Cerebellar cortex (tissue), 1 donor: ENCODE data around the gene DENR.
"Not testable (repeated sequence)": the region's sequence is repeated elsewhere in the genome, so short reads cannot be mapped to it uniquely, and the experiment has no call there.

ENCODE experiments used
- DNase-seq: peaks from one replicate; pipeline ENCODE4 v3.0.0-alpha.2; 2015; ENCODE audit warnings: low spot score

Gene DENR

DNA sequence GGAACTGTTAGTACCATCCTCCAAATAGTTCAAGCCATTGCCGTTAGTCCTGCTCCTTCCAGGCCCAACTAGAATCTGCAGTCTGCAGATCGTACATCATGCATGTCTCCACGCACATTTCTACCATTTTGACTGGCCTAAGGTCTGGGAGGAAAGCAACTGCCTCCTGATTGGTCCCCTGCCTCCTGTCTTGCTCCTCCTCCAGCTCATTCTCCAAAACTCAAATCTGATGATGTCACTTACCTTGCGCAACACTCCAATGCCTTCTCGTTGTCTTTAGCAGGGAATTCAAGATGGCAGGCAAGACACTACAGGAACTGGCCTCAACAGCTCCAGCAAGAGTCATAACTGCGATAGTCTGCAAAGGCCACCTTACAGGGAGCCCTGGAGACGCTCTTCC is 12.3 kb upstream of the DENR start:
- DNase-seq: no peak

DNA sequence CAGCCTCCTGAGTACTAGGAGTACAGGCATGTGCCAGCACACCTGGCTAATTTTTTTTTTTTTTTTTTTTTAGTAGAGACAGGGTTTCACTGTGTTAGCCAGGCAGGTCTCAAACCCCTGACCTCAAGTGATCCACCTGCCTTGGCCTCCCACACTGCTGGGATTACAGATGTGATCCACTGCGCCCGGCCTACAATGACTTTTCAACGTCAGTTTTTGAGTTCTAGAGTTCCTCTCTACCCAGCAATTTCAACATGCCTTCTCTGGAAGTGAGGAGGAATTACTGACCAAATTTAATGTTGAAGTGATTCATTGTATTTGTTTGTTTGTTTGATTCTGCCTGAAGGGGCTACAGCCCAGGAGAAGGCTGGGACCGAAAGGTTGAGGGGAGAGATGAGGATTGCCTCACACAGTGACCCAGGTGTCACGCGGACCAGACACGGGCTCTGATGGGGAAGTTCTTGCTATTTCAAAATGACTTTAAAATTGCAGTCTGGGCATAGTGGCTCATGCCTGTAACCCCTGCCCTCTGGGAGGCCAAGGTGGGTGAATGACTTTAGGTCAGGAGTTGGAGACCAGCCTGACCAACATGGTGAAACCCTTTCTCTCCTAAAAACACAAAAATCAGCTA is 8.6 kb upstream of the DENR start:
- no peak for DNase-seq

DNA sequence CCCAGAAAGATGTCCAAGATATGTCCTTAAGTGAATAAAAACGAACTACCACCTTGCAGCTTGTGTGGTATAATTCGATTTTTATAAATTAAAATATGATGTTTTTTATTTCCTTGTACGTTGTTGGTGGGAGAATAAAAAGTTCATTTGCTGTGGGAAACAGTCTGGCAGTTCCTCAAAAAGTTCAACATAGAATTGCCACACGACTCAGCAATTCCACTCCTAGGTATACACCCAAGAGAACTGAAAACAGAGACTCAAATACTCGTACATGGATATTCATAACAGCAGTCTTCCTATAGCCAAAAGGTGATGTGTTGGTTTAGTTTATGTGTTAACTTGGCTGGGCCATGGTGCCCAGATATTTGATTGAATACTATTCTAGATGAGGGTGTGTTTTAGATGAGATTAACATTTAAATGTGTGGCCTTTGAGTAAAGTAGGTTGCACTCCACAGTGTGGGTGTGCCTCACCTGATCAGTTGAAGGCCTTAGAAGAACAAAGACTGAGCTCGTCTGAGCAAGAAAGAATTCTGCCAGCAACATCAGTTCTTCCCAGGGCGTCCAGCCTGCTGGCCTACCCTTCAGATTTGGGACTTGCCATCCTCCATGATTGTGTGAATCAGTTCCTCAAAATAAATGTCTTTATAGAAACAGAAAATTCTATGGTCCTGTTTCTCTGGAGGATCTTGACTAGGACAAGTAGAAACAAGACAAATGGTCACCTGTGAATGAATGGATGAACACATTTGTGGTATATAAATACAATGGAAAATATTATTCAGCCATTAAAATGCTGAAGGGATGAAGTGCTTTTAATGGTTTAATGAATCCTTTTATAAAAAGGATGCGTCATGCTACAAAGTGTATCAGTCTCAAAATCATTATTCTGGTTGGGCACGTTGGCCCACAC is 5.1 kb upstream of the DENR start:
- no peak for DNase-seq

DNA sequence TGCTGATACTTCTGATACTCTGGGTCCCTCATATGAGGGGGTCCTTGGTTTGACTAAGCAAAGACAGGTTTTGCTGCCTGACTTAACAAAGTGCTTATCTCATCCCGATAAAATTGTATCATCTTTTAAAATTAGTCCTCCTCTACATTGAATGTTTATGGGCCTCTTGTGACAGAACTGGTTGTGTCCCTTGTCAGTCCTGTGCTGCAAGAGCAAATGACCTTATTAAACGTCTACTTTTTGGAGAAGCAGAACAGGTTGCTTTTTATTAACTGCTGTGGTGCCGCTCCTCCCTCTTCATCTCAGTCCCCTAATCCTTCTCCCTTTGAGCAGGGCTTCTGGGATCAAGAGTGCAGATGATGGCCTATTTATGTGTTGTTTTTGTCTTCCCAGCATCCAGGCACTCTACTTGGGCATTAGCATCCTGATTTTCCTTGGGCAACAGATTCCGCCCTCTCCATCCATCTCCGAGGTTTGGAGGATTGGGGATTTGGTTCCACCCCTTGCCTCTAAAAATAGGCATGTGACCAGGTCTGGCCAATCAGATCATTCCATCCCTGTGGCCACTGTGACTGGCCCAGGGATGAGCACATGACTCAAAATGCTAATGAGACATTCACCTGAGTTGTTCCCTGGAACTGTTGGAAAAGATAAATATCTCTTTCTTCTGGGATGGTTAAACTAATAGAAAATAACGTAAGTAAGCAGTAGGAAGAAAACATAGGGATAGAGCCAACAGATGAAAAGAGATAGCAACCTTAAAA is 2.9 kb upstream of the DENR start:
- DNase-seq: no peak

DNA sequence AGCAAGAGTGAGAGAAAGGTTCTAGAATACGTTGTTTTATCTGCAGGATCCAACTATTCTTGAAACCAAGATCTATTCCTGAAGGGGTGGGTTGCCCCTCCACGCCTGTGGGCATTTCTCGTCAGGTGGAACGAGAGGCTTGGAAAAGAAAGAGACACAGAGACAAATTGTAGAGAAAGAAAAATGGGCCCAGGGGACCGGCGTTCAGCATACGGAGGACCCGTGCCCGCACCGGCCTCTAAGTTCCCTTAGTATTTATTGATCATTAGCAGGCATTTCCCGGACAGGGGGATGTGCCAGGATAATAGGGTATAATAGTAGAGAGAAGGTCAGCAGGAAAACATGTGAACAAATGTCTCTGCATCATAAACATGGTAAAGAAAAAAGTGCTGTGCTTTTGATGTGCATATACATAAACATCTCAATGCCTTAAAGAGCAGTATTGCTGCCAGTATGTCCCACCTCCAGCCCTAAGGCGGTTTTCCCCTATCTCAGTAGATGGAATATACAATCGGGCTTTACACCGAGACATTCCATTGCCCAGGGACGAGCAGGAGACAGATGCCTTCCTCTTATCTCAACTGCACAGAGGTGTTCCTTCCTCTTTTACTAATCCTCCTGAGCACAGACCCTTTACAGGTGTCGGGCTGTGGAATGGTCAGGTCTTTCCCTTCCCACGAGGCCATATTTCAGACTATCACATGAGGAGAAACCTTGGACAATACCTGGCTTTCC is 1.7 kb upstream of the DENR start:
- not testable (repeated sequence) for DNase-seq

DNA sequence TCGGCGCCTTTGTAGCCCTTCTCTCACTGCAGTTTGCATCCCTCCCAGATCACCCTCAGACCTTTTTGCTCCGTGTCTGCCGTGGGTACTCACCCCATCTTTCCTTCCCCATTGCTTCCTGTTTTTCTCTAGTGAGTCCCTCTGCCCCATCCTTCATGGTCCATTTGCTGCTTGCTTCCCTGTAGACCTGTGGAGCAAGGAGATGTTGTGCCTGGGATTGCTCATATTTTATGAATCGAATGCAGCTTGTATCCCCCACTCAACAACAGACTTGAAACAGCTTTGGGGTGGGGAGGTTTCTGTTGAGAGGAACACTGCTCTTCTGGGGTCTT is 661 bp downstream of the DENR start:
- DNase-seq: no peak

DNA sequence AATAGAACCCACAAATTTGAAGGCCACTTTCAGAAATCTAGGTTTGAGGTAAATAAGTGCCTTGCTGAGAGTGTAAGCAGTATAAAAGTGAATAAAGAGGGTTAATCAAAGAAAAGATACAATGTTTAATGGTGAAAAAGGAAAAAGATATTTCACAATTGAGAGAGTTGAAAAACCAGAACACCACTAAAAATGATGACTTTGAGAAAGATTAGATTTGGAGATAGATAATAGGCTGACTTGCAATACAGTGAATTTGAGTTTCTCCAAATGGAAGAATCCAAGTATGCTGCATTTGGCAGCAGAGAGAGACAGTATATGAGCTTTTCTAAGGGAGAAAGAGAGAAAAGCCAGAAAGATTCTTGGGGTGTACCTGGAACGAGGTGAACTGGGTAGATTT is 2.2 kb downstream of the DENR start:
- no peak for DNase-seq

DNA sequence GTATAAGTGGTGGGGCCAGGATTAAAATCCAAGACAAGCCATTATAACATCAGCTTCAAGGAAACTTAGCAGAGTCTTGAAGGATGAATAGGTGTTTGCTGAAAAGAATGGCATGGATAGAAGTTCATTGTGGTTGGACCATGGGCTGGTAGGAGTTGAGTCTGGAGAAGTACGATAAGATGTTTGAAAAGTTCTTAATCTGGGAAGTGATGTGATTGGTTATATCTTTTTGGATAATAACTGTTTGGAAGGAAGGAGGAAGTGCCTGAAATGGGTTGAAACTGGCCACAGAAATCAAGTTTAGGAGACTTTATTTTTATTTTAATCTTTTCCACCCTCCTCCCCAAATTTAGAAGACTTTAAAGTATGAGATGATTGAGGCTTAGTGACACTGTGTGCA is 4.9 kb downstream of the DENR start:
- no peak for DNase-seq

DNA sequence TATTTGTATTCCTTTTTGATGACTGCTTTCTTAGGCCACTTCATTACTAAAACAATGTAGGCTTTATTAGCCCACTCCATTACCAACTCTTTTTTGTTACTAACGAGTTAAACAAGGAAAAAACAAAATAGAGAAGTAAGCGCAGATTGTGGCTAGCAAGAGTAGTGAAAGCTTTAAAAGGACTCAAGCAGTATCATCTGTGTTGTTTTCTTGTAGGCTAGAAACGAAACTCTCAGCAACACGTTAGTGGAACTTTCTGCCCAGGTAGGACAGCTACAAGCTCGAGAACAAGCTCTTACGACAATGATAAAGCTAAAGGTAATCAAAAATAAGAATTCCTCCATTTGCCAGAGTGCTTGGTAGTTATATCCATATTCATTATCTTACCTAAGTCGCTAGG is 32.9 kb downstream of the DENR start:
- DNase-seq: no peak

DNA sequence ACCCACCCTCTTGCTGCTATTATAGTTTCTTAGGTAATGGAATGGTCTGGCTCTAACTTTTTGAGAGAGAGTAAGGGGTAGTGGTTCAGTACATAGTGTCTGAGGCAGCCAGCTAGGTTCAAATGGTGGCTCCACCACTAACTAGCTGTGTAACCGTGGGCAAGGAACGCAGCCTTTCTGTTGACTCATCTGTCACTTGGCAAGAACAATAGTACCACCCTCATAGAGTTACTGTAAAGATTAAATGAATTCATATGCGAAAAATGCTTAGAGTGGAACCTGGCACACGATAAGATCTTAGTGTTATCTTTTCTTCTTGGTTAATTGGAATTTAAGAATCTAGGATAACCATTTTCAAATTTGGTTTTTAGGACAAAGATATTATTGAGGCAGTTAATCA is 35.8 kb downstream of the DENR start:
- DNase-seq: no peak

DNA sequence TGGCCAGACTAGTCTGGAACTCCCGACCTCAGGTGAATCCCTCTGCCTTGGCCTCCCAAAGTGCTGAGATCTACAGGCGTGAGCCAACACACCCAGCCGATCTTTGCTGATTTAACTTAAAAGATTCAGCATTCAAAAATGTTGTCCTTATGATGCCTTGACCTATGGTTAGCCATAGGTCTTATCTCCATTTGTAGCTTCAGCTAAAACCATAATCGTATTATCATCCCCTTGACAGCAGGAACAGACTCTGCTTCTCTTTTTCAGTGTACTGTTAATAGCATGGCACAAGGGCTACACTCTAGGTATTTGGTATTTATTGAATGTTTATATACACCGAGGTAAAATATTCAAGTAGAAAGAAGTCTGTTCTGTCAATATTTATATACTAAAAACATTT is 37.0 kb downstream of the DENR start:
- no peak for DNase-seq

DNA sequence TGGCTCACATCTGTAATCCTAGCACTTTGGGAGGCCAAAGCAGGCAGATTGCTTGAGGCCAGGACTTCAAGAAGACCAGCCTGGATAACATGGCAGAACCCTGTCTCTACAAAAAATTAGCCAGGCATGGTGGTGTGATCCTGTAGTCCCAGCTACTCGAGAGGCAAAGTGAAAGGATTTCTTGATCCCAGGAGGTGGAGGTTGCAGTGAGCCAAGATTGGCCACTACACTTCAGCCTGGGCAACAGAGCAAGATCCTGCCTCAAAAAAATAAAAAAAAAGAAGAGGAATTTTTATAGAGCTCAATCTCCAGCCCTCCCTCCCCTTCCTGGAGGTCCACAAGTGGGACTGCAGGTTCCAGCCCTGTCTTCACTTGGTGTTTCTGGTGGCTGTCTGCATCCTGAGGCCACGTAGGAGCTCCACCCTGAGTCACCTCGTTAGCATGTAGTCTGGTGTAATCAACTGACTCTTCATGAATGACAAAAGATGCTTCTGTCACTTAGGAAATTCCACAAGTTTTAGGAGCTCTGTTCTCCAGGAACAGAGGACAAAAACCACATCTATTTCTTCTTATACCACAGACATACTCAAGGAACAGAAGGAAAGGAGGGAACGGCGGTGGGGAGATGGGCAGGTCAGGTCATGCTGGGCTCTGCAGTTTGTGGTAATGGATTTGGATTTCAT is 37.9 kb downstream of the DENR start:
- DNase-seq: no peak

DNA sequence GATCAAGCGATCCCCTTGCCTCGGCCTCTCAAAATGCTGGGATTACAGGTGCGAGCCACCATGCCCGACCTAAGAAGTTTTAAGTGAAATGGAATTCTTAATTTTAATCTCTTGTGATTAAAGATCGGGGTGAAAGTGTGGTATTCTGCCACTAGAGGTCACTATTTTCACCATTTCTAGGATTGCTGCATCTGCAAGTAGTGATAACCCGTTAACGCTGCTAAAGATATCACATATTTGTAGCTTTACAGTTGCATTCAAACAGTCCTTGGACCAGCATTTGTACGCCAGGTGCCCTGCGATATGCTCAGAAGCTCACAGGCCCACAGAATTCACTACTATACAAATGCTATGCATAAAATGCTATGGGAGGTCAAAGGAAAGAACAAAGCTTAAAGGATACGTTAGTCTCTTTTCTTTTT is 41.1 kb downstream of the DENR start:
- DNase-seq: peak; percentile 70

DNA sequence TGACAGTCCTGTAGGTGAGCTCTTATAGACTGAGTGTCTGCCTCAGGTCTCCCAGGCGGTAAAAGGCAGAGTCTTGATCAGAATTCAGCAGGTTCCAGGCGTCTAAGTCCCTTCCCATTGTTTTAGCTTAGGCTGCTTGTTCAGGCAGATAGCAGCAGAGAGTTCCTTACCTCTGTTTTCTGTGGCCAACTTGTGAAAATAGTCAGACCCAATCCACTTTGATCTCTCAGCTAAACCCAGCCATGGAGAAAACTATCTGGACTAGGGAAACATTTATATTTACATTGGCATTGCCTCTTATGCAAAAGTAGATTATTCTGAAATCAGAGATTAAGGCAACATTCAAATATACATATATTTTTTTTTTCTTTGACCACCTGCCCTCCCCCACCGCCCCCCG is 43.2 kb downstream of the DENR start:
- no peak for DNase-seq

DNA sequence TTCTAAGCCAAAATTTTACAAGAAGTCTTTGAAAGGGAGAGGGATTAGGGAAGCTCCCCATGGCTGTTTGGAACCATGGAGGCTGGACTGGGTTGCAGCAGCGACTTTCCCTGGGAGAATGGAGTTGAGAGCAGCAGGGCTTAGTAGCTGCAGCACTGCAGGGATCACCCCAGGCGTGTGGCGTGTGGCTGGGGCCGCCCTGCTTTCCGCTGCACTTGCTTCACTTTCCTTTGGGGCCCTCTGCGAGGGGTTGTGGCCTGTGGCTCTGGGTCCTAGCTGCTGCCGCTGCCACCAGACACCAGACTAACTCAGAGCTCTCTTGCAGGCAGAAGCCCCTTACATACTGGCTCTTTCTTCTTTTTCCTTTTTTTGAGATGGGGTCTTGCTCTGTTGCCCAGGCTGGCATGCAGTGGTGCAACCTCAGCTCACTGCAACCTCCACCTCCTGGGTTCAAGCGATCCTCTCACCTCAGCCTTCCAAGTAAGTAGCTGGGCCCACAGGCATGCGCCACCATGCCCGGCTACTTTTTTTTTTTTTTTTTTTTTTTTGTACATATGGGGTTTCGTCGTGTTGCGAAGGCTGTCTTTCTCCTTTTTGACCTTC is 47.1 kb downstream of the DENR start:
- no peak for DNase-seq

DNA sequence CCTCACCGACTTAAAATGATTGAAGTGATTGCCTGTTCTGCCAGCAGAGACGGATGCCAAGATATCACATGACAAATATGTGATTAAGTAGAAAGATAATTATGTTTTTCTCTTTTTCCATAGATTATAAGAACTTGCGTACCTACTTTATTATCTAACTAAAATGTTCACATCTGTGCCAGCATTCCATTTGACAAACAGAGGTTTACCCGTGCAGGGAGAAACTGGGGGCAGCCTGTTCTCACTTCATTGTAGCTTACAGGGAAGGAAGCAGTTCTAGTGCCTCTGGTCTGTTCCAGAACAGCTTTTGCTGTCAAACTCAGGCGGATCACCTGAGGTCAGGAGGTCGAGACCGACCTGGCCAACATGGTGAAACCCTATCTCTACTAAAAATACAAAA is 51.3 kb downstream of the DENR start:
- DNase-seq: no peak

DNA sequence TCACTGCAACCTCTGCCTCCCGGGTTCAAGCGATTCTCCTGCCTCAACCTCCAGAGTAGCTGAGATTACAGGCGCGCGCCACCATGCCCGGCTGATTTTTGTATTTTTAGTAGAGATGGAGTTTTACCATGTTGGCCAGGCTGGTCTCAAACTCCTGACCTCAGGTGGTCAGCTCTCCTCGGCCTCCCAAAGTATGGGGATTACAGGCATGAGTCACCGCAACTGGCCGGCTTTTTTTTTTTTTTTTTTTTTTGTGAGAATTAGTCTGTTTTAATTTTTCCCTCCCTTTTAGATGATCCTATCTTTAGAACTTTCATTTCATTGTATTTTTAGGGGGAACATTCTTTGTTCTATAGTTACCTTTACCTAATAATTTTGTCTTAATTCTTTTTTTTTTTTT is 52.3 kb downstream of the DENR start:
- not testable (repeated sequence) for DNase-seq

DNA sequence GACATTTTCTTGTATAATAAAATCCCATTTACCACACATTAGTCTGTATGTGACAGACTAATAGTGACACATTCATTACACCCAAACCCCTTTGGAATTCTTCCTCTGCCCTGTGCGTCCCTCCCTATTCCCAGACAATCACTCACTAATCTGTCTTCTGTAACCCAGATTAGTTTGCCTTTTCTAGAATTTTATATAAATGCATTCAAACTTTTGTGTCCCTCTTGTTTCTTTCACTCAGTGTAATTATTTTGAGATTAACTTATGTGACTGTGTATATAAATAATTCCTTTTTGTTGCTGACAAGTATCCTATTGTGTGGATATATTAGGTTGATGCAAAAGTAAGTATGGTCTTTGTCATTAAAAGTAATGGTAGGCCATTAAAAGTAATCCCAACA is 55.0 kb downstream of the DENR start:
- DNase-seq: no peak

DNA sequence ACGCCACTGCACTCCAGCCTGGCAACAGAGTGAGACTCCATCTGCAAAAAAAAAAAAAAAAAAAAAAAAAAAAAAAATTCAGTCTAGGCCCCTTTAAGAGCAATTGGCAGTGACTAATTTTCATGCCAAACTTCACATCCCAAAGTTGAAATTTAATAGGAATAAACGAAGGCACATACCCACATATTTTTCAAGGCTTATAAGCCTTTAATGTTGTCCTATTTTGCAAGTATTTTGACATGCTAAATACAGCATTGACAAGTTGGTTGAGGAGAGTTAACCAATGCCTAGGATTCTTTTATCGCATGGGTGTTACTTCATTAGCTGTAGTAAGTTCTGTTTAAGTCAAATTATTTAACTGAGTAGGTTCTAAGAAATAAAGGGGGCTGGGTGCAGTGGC is 59.2 kb downstream of the DENR start:
- no peak for DNase-seq

DNA sequence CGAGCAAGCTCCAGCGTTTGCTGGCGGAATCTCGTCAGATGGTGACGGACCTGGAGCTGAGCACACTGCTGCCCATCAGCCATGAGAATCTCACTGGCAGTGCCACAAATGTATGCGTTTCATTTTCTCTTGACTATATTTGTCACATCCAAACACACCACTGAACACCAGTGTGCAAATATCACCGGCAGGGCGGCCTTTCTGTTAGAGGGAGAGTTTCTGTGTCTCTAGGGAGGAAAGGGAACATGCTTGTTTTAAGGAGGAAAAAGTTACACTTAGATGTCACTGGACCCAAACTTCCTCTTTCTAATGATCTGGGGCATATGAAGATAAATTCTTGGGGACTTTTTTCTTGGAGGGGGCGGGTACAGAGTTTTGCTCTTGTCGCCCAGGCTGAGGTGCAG is 60.7 kb downstream of the DENR start:
- no peak for DNase-seq

DNA sequence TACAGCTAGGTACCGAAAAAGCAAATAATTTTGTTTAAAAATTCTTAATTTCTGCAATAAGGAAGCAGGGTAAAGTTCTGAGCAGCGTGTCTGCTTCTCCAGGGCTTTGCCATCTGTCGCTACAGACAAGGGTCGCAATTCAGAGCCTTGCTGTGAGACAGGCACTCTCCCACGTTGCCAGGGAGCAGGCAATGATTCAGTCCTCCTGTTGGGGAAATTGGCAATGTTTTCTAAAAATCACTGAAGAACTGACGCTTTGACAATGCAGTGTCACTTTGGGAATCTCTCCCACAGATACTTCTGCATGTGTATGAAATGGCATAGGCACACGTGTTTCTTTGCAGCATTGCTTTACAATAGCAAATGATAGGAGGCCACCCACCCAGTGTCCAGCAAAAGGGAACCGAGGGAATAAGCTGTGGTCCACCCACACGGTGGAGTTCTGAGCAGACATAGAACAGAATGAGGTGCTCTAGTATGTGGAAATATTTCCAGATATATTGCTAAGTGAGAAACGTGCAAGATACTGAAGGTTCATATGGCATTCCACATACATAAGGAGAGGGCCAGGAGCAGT is 66.7 kb downstream of the DENR start:
- DNase-seq: peak; percentile 21
